ENCODE results near the gene TMEM97.

- TF ChIP-seq POLR2AphosphoS5 (IDR thresholded peaks at IDR 0.05) (no peak), POLR2A (IDR thresholded peaks at IDR 0.05) (no peak)
- TF ChIP-seq, protein P1, sequence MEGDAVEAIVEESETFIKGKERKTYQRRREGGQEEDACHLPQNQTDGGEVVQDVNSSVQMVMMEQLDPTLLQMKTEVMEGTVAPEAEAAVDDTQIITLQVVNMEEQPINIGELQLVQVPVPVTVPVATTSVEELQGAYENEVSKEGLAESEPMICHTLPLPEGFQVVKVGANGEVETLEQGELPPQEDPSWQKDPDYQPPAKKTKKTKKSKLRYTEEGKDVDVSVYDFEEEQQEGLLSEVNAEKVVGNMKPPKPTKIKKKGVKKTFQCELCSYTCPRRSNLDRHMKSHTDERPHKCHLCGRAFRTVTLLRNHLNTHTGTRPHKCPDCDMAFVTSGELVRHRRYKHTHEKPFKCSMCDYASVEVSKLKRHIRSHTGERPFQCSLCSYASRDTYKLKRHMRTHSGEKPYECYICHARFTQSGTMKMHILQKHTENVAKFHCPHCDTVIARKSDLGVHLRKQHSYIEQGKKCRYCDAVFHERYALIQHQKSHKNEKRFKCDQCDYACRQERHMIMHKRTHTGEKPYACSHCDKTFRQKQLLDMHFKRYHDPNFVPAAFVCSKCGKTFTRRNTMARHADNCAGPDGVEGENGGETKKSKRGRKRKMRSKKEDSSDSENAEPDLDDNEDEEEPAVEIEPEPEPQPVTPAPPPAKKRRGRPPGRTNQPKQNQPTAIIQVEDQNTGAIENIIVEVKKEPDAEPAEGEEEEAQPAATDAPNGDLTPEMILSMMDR (IDR thresholded peaks at IDR 0.05): no peak
Observed at GRCh38 chr17:28279411-28279810, 39.6 kb upstream of the TMEM97 start.

Data from stomach (tissue), 4 donors.